CD4-positive, alpha-beta T cell treated with Interleukin-4 for 4 hours (primary cell): ENCODE measurements around the gene CCDC191.

ENCODE experiments used
- DNase-seq: peaks from one replicate; pipeline ENCODE4 v3.0.0-alpha.2; 2020

CCDC191 gene

DNA sequence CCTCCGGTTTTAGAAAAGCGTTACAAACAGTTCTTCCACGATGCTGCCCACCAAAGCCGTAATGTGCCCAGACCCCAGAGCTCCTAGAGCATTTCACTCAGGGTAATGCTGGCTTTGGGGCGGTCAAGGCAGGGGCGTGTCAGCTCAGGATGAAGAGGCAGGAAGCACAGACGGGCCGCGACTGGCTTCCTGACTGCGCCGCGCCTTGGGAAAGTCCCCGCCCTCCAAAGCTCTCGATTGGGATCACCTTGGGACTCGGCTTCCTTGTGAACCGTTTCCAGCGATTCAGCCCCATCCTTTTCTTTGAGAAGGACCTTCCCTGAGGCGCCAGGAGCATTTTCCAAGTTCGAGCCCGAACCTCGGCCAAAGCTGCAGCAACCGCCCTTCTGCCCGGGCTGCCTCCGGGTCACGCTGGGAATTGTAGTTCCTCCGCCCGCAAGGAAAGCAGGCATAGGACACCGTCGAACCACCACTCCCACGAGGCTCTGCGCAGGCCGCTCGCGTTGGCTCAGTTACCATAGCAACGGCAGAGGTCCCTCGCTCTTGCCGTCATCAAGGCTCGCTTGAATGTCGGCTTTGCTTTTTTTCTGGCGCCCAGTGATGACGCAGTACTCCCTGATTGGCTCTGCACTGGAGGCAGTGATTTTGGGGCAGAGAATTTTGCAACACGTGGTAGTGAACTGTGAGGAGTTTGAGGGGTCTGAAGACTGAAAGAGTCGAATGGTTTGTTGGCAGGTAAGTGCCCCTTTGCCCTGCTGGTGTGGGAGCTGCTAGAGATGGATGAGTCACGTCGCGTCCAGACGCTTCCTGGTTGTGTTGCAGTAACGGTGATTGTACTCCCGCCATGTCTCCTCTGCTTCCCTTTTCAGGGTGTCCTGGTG lies at the start of gene CCDC191, which contains the start of gene QTRT2:
CCDC191 (minus strand) TSS at position 397 of the 881 bp plus-strand sequence; CDS start at position 337, 60 bp downstream.
QTRT2 (plus strand) TSS at position 608 of the 881 bp plus-strand sequence. CDS start 8,521 bp downstream, outside the sequence.
- peak; percentile 100 for DNase-seq

DNA sequence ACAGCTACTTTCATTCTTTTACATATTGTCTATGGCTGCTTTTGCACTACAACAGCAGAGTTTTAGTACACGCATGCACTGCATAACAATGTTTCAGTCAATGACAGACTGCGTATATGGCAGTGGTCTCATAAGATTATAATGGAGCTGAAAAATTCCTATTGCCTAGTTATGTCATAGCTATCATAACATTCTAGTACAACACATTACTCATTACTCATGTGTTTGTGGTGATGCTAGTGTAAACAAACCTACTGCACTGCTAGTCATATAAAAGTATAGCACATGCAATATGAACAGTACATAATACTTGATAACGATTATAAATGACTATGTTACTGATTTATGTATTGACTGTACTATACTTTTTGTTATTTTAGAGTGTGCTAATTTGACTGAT lies 48.1 kb upstream of the CCDC191 start:
- DNase-seq: no peak

- DNase-seq: no peak
These were observed 47.5 kb upstream of the CCDC191 start for GRCh38 chr3:114103858-114104257.

DNA sequence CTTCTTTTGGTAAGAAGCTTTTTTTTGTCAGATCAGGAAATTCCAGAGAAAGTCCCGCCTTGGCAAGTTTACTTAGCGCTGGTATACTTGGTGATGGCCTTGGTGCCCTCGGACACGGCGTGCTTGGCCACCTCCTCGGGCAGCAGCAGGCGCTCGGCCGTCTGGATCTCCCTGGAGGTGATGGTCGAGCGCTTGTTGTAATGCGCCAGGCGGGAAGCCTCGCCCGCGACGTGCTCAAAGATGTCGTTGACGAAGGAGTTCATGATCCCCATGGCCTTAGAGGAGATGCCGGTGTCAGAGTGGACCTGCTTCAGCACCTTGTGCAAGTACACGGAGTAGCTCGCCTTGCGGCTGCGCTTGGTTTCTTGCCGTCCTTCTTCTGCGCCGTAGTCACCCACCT lies 46.9 kb upstream of the CCDC191 start:
- DNase-seq: no peak

DNA sequence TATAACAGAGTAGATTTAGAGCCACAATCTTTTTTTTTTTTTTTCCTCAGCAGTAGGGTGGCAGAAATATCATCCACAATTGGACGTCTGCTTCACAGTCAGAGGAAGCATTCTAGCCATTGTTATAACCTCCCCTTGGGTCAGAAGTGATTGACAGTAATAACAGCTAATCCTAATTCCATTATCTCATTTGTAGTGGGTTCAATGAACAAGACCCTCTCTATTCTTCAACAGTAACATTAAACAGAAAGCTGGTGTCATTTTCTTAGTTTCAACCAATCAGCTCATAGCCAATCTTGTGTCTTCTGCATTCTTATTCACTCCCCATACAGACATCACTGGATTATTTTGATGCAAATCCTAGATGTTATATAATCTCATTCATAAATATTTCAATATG lies 44.8 kb upstream of the CCDC191 start:
- no peak for DNase-seq

- no peak for DNase-seq
These were observed 39.5 kb upstream of the CCDC191 start for GRCh38 chr3:114095796-114096195.

DNA sequence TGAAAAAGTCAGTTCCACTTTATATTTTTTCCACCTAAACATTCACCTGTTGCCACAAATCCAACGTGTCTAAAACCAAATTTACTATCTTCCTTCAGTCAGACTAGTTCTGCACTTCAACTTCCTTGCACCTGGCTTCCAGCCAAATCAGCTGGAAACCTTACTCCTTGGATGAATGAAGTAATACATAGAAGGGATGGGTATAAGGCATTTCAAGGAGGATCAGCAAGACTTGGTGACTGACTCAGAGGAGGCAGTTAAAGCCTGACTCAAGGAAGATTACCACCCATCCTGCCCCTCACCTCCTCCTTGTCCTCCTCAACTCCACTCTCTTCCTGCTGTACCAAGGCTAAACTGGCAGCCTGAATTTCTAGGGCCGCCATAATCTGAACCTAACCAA lies 37.3 kb upstream of the CCDC191 start:
- no peak for DNase-seq

GRCh38 chr3:114093016-114093380 lies 36.7 kb upstream of the CCDC191 start:
- no peak for DNase-seq

GRCh38 chr3:114092151-114093015 lies 36.1 kb upstream of the CCDC191 start:
- no peak for DNase-seq

GRCh38 chr3:114089675-114090074 lies 33.3 kb upstream of the CCDC191 start:
- no peak for DNase-seq

DNA sequence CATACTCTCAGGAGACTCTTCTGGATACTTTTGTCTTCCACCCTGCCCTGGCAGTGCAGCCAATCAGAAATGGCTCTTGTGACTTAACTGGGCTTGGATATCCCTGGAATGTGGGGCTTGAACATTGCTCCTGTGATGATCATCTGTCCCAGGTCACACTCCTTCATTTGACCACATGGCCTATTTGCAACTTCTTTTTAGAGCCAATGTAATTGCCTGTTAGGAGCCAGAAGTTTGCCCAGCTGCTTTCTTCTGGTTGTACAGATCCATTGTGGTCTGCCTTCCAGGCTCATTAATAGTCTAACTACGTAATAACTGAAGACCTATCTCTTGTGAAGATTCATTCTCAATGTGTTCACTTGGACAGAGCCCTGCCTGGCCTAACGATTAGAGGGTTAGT lies 30.0 kb upstream of the CCDC191 start:
- DNase-seq: no peak

DNA sequence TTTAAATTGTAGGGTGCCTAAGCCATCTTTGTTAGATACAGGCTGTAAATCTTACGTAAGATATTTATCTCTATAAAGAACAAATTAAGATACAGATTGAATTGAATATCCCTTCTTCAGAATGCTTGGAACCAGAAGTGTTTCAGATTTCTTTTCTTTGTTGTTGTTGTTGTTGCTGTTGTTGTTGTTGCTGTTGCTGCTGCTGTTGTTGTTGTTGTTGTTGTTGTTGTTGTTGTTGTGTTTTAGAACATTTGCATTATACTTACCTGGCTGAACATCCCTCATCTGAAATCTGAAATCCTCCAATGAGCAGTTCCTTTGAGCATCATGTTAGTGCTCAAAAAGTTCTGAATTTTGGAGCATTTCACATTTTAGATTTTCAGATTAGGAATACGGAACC lies 26.8 kb upstream of the CCDC191 start:
- no peak for DNase-seq

GRCh38 chr3:114081037-114081436 lies 24.7 kb upstream of the CCDC191 start:
- no peak for DNase-seq

DNA sequence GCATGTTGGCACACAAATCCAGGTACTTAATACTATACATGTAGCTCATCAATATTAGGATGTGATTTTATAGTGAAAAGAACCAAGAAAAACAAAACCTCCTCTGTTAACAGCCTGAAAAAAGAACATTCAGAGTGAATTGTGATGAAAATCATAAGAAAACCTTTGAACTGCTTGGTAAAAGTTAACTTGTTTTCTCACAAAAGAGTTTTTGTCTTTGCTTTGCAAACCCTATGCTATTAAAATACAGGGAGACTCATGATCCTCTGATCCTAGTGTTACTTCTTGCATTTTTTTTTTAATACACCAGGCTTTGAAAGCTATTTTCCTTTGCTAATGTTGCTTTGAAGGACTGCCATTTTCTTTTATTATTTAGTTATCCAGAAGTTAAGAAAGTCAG lies 23.9 kb upstream of the CCDC191 start:
- DNase-seq: no peak

DNA sequence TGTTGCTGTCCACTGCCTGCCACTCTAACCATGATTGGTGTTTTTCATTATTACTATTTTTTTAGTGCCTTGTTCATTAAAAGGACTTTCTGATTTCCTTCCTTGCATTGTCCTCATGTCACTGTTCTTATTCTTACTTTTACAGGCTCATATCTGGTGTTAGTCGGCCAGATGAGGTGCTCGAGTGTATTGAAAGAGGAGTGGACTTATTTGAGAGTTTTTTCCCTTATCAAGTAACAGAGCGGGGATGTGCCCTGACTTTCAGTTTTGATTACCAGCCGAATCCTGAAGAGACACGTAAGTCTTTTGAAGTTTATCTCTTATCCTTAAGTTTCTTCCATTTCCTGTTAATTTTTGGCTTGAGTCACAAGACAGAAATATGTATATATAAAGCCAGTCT lies 23.4 kb upstream of the CCDC191 start:
- DNase-seq: no peak

DNA sequence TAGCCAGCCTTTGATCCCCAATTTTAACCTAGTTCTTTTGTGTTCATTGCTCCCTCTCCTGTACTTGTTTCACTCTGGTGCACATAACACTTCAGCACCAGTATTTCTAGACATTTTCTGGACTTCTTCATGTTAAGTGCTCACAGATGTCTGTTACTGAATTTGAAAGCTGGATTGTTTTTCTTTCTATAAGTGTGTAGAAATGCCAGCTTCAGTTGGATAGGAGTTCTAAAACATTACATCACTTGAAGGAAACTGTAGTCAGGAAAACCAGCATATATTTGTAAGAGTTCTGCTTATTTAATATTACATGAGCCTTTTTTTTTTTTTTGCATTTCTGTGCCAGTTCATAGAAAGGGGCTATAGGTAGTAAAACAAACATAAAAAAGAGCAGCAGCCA lies 21.8 kb upstream of the CCDC191 start:
- no peak for DNase-seq

DNA sequence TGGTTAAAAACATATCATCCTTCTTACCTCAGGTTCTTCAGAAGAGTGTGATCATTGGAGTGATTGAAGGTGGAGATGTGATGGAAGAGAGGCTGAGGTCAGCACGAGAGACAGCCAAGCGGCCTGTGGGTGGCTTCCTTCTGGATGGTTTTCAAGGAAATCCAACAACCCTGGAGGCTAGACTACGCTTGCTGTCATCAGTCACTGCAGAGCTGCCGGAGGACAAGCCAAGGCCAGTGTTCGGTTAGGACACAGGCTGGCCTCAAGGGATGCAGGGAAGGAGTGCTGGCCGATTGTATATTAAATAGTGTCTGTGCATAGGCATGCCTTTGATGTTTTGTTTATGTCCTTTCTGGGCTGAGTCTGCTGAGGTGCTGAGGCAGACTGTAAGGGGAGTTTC lies 20.4 kb upstream of the CCDC191 start:
- no peak for DNase-seq

DNA sequence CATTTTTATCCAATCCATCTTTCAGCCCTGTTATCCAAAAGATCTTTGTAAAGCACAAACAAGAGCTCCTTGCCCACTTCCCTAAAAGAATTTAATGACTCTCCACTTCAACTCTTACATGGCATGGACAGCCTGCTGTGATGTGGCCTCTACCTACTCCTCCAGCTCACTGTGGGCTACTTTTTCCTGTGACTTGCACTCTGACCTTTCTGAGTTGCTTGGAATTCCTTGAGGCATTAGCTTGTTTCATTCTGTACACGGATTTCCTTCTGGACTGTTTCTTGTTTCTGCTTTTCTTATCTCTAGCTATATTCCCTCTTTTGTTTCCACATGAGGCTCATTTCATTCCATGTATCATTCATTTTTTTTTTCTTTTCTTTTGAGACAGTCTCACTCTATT lies 15.5 kb upstream of the CCDC191 start:
- DNase-seq: no peak

DNA sequence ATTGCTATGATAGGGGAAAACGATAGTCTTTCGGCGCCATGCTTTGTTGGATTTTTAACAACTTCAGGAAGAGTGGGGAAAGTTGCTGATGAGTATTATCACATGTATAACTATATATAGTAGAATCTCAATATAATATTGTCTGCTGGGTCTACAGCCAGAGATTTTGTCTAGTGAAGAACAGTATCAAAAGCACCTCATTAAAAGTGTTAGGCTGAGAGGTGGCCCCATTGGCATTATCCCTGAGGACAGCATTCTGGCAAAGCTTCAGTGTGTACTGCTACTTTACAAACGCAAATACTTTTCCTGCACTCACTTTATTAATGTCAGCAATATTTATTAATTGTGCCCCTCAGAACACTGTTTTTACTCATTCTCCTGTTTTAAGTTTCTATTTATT lies 12.0 kb upstream of the CCDC191 start:
- DNase-seq: no peak

- DNase-seq: no peak
These were observed 11.5 kb upstream of the CCDC191 start for GRCh38 chr3:114067804-114068203.

DNA sequence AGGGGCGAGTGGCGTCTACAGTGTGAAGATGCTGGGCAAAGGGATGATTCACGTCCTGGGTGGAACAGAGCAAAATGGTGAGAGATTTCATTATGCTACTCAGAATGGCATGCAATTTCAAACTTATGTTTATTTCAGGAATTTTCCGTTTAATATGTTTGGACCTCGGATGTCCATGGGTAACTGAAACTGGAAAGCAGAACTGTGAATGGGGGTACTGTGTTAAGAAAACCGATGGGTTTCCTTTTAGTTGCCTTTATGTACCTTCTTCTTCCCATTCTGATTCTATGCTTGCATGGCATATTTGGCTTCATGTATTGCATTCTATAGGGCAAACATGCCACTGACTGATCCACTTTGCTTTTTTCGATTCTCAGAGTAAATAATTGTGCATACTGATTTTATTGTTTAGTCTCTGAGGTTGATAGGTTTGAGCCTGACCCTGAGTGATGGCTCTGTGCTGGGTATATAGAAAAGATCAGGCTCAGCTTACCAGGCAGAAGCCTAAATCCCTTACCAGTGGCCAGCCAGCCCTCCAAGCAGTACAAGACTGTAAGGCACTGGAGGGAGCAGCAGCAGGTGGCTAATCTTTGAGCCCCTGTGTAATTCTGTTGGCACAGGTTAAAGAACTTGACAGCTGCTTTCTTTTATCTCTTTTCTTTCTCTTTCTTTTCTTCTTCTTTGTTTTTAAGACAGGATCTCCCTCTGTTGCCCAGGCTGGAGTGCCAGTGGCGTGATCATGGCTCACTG lies 4.8 kb upstream of the CCDC191 start:
- no peak for DNase-seq

GRCh38 chr3:114058646-114059045 lies 2.3 kb upstream of the CCDC191 start:
- no peak for DNase-seq

DNA sequence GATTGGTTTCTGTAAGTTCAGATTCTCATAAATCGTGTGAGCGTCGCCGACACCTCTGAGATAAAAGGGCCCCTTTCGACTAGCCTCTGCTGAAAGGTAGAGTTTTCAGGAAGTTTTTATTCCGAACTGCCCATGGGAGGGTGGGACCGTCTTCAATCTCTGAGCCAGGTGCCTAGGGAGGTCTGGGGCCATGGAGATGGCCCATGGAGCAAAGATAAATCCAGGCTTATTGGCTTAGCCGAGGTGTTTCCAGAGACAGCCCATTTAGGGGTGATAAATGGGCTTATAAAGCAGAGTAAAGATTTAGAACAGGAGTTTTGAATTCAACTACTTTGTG lies 653 bp upstream of the CCDC191 start:
- no peak for DNase-seq
